Esophagus muscularis mucosa (tissue), 4 donors: ENCODE data around the gene TMUB2. TPM values are rescaled to one million over a fixed set of nuclear protein-coding genes. Genes with fewer than 3 reads are reported as not detected.

ENCODE experiments used
- DNase-seq: peaks from one replicate; pipeline ENCODE4 v3.0.0-alpha.2; 2017; ENCODE audit errors: extremely low spot score
- H3K27ac ChIP-seq, 4 donors: fragments of 200-600 bp; sonication (generic); replicated peaks in 1 of 4; 1 replicate in 3 of 4; 2 replicates in 1 of 4; pipeline ENCODE4 v1.5.1; 2016 to 2019; ENCODE audit warnings: mild to moderate bottlenecking in 1 of 4
- H3K27me3 ChIP-seq, 4 donors: fragments of 200-600 bp; sonication (generic); one replicate each; pipeline versions ENCODE4 v1.5.1 to v1.6.0; 2016 to 2019
- H3K36me3 ChIP-seq, 4 donors: fragments of 200-600 bp; sonication (generic); one replicate each; pipeline ENCODE4 v1.5.1; 2016 to 2019
- H3K4me1 ChIP-seq, 4 donors: fragments of 200-600 bp; sonication (generic); one replicate each; pipeline ENCODE4 v1.5.1; 2016 to 2019
- H3K4me3 ChIP-seq, 4 donors: fragments of 200-600 bp; sonication (generic); 1 replicate in 2 of 4; 2 replicates in 2 of 4; pipeline ENCODE4 v1.5.1; 2016 to 2019; ENCODE audit warnings: mild to moderate bottlenecking in 4 of 4, moderate library complexity in 1 of 4
- H3K9me3 ChIP-seq, 4 donors: fragments of 200-600 bp; sonication (generic); 1 replicate in 3 of 4; 2 replicates in 1 of 4; pipeline ENCODE4 v1.5.1; 2016 to 2019
- CTCF ChIP-seq, 3 experiments: fragments of 200-600 bp in 2 of 3; fragments of 450-650 bp in 1 of 3; sonication (generic) in 2 of 3; IDR thresholded peaks; one replicate each; pipeline ENCODE4 v1.5.1; 2017 to 2019; ENCODE audit warnings: antibody characterized with exemption in 3 of 3, mild to moderate bottlenecking in 2 of 3, moderate library complexity in 1 of 3
- EP300 ChIP-seq: sonication (generic); formaldehyde crosslinking; IDR thresholded peaks from one replicate; pipeline ENCODE4 v1.6.1; 2017; ENCODE audit warnings: antibody characterized with exemption
- POLR2A ChIP-seq: fragments of 450-650 bp; IDR thresholded peaks from one replicate; pipeline ENCODE4 v1.6.1; 2017; ENCODE audit warnings: antibody characterized with exemption, moderate library complexity, mild to moderate bottlenecking, low read depth
- POLR2AphosphoS5 ChIP-seq, 2 donors: sonication (generic); formaldehyde crosslinking; IDR thresholded peaks; one replicate each; pipeline ENCODE4 v1.6.1; 2017; ENCODE audit warnings: antibody characterized with exemption in 2 of 2
- WGBS: methylation state at CpG from one replicate; pipeline ENCODE4 v1.1.5; 2018; 5-methylcytosine and 5-hydroxymethylcytosine counted together
- intact Hi-C: fragments of 100-400 bp; cut with DNase I; formaldehyde crosslinking; loops from one replicate; pipeline ENCODE4 v1.15.1; 2023
- total RNA-seq, 4 donors: library from RNA; depleted of rRNA; stranded (reverse); fragments of >200 nt; gene quantifications; one replicate each; pipeline versions ENCODE4 v1.1.0 to v1.2.1, GENCODE V29; 2016

The TMUB2 gene
- total RNA-seq, 4 donors from 2014 or later = 25.3 to 50.3 (median 33.4) TPM

- TF ChIP-seq POLR2AphosphoS5 (IDR thresholded peaks at IDR 0.05) = no peak
- no peak for TF ChIP-seq POLR2A
- TF ChIP-seq CTCF (IDR thresholded peaks at IDR 0.05) = no peak
- no peak for TF ChIP-seq EP300
Observed at GRCh38 chr17:44176257-44176656, 10.5 kb upstream of the TMUB2 start.

DNA sequence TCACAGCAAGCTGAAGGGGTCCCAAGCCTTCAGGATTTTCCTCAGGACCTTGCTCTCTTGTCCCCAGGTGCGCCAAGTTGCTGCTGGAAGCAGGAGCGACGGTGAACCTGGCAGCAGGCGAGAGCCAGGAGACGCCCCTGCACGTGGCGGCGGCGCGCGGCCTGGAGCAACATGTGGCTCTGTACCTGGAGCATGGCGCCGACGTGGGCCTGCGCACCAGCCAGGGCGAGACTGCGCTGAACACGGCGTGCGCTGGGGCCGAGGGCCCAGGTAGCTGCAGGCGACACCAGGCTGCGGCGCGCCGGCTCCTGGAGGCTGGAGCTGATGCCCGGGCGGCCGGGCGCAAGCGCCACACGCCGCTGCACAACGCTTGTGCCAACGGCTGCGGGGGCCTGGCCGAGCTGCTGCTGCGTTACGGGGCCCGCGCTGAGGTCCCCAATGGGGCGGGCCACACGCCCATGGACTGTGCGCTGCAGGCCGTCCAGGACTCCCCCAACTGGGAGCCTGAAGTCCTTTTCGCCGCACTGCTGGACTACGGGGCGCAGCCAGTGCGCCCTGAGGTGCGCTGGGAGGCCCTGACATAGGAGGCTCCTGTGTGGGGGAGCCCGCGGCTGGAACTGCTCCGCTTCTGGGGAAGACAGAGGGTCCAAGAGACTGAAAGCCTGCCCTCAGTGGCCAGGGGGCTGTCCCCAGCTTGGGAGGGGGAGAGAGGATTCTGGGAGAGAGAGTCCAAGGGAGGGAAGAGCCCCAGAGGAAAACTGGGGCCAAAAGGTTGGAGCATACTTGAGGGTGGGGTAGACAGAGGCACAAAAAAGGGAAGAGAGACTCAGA is 9.9 kb upstream of the TMUB2 start:
- WGBS = 80% methylated on average over 8 of the region's 54 CpGs

More at GRCh38 chr17:44176257-44176656, 10.5 kb upstream of the TMUB2 start:
- intact Hi-C loops = no loop called here
- Histone ChIP-seq H3K36me3 (peaks cover 3 to 50% (median 41%) of the 10 kb centered on the region in 4 donors), H3K27ac (no peak overlapping the region), H3K4me1 (peaks cover 0 to 11% (median 10%) of the 10 kb centered on the region in 4 donors), H3K9me3 (no peaks in the 10 kb centered on the region), H3K4me3 (no peak overlapping the region), H3K27me3 (no peaks in the 10 kb centered on the region)
- no peak for DNase-seq
- WGBS = 100% methylated on average over 1 of the region's 1 CpG

GRCh38 chr17:44177640-44178039 is 9.1 kb upstream of the TMUB2 start:
- no peak overlapping the region for H3K27ac ChIP-seq
- WGBS = 82% methylated on average over 3 of the region's 4 CpGs
- H3K9me3 ChIP-seq = no peaks in the 10 kb centered on the region
- no peak for DNase-seq
- peaks cover 13 to 63% (median 50%) of the 10 kb centered on the region in 4 donors for H3K36me3 ChIP-seq
- intact Hi-C loops = no loop called here
- no peak for TF ChIP-seq CTCF (IDR thresholded peaks at IDR 0.05)
- no peak for TF ChIP-seq POLR2AphosphoS5 (IDR thresholded peaks at IDR 0.05)
- no peak for TF ChIP-seq EP300
- TF ChIP-seq POLR2A = no peak
- H3K27me3 ChIP-seq = no peaks in the 10 kb centered on the region
- no peak overlapping the region for H3K4me3 ChIP-seq
- H3K4me1 ChIP-seq = no peaks in the 10 kb centered on the region

More for the DNA sequence above, 9.9 kb upstream of the TMUB2 start:
- Histone ChIP-seq H3K27me3 (no peaks in the 10 kb centered on the region), H3K9me3 (no peaks in the 10 kb centered on the region), H3K36me3 (peaks cover 5 to 55% (median 46%) of the 10 kb centered on the region in 4 donors), H3K4me3 (no peak overlapping the region), H3K27ac (no peak overlapping the region), H3K4me1 (peaks cover 0 to 5% (median 3%) of the 10 kb centered on the region in 4 donors)
- intact Hi-C loops = no loop called here
- no peak for TF ChIP-seq EP300
- TF ChIP-seq CTCF (IDR thresholded peaks at IDR 0.05) = no peak
- no peak for TF ChIP-seq POLR2AphosphoS5 (IDR thresholded peaks at IDR 0.05)
- no peak for TF ChIP-seq POLR2A
- DNase-seq = no peak

DNA sequence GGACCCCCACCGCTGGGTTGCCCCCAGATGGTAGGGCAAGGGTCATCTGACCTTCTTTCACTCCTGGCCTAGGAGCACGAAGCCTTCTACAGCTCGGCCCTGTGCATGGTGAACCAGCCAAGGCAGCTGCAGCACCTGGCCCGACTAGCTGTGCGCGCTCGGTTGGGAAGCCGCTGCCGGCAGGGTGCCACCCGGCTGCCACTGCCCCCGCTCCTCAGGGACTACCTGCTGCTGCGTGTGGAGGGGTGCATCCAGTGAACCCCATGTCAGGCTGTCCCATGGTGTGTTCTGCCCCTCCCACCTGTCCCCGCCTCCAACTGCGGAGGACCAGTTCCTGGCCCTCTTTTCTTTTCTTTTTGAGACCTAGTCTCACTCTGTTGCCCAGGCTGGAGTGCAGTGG is 8.6 kb upstream of the TMUB2 start:
- Histone ChIP-seq H3K27ac (no peak overlapping the region), H3K4me3 (no peak overlapping the region), H3K4me1 (no peaks in the 10 kb centered on the region), H3K36me3 (peaks cover 14 to 68% (median 54%) of the 10 kb centered on the region in 4 donors), H3K9me3 (no peaks in the 10 kb centered on the region), H3K27me3 (no peaks in the 10 kb centered on the region)
- intact Hi-C loops = no loop called here
- no peak for DNase-seq
- TF ChIP-seq POLR2AphosphoS5 (IDR thresholded peaks at IDR 0.05) (no peak), EP300 (no peak)
- WGBS = 97% methylated on average over 14 of the region's 14 CpGs

- no peak for TF ChIP-seq POLR2AphosphoS5 (IDR thresholded peaks at IDR 0.05)
- no peak overlapping the region for H3K27ac ChIP-seq
- intact Hi-C loops = no loop called here
- no peak overlapping the region for H3K4me3 ChIP-seq
- H3K36me3 ChIP-seq = peaks cover 10 to 35% (median 32%) of the 10 kb centered on the region in 4 donors
- peaks cover 22 to 30% (median 28%) of the 10 kb centered on the region in 4 donors for H3K4me1 ChIP-seq
- no peaks in the 10 kb centered on the region for H3K9me3 ChIP-seq
- no peaks in the 10 kb centered on the region for H3K27me3 ChIP-seq
- no peak for DNase-seq
- WGBS = 79% methylated on average over 2 of the region's 2 CpGs
Observed at GRCh38 chr17:44183024-44183423, 3.7 kb upstream of the TMUB2 start.
